ENCODE results near the gene LHFPL5. TPM values are rescaled to one million over a fixed set of nuclear protein-coding genes. Genes with fewer than 3 reads are reported as not detected.

Gene LHFPL5
- total and polyA plus RNA-seq, 2 of the 8 experiments (the other 6 are each of a cell fraction or from before 2014, with no cell fraction given) = 0.03 TPM; not detected in 1

- no peaks in the 10 kb centered on the region for H3K27me3 ChIP-seq (replicated peaks in 1 of 4; ENCODE audit: control insufficient read depth in 3 of 4, extremely low read depth in 1 of 4, insufficient read depth in 3 of 4, low read length in 3 of 4)
- no peaks in the 10 kb centered on the region for H3K36me3 ChIP-seq (ENCODE audit: control insufficient read depth in 2 of 4, insufficient read depth in 4 of 4, low read length in 3 of 4)
- DNase-seq (ENCODE audit: low read depth in 1 of 2, low spot score in 2 of 2) = no peak
- no peak overlapping the region for H3K56ac ChIP-seq (replicated peaks; ENCODE audit: insufficient read length, low read depth, low read length)
- H2BK5ac ChIP-seq (ENCODE audit: low read depth, low read length) = peak overlapping the region; percentile 26
- H3K23me2 ChIP-seq (ENCODE audit: low read depth, low read length) = no peaks in the 10 kb centered on the region; the same call in 1 of the 2 replicates
- TF ChIP-seq POU5F1 (IDR thresholded peaks at IDR 0.05; ENCODE audit: low read depth, low read length) (no peak), RAD21 (IDR thresholded peaks at IDR 0.05 in 1 of 2, conservative IDR thresholded peaks at IDR 0.05 in 1 of 2; ENCODE audit: low read depth in 2 of 2, low read length in 2 of 2) (peak; percentile 67 to 83), GABPA (IDR thresholded peaks at IDR 0.05; ENCODE audit: borderline replicate concordance, insufficient read depth, low read length) (0 out of 2 replicates have a peak, but pooled peaks have one; percentile 45), CTCF (IDR thresholded peaks at IDR 0.05; ENCODE audit: control extremely low read depth in 1 of 3, insufficient read depth in 1 of 3, low read depth in 1 of 3, low read length in 3 of 3) (peak; percentile 64 to 78 (median 71))
- no peak overlapping the region for H3K23ac ChIP-seq (ENCODE audit: insufficient read length)
- no peak overlapping the region for H3K4me3 ChIP-seq (ENCODE audit: extremely low read depth in 1 of 4, insufficient read depth in 2 of 4, low read depth in 3 of 4, low read length in 4 of 4)
- peak overlapping the region; percentile 84 for H2BK20ac ChIP-seq (ENCODE audit: low read length)
- H4K8ac ChIP-seq (ENCODE audit: extremely low read depth, insufficient read depth, low read length) = no peak overlapping the region
- no peak overlapping the region for H3K9ac ChIP-seq (replicated peaks in 1 of 4; ENCODE audit: extremely low read depth in 1 of 4, low read depth in 3 of 4, low read length in 3 of 4)
- no peaks in the 10 kb centered on the region for H4K20me1 ChIP-seq (replicated peaks in 1 of 2; ENCODE audit: control insufficient read depth in 1 of 2, insufficient read depth in 2 of 2, low read length in 2 of 2)
- H3K14ac ChIP-seq (ENCODE audit: insufficient read length) = no peak overlapping the region
- 0 out of 2 replicates have a peak overlapping the region, but pooled peaks have one; percentile 18 for H2AFZ ChIP-seq (ENCODE audit: low read length)
- H3K4me1 ChIP-seq (replicated peaks in 1 of 4; ENCODE audit: control insufficient read depth in 3 of 4, insufficient read depth in 4 of 4, low read length in 3 of 4) = peaks cover 5 to 18% (median 12%) of the 10 kb centered on the region in 4 experiments
- no peak overlapping the region for H4K5ac ChIP-seq (ENCODE audit: insufficient read length, low read depth, low read length)
- H2BK12ac ChIP-seq (ENCODE audit: low read depth, low read length) = peak overlapping the region; percentile 88
- H3K79me1 ChIP-seq (ENCODE audit: low read depth, low read length) = no peaks in the 10 kb centered on the region
- H3K4me2 ChIP-seq (ENCODE audit: insufficient read depth in 1 of 2, low read depth in 2 of 2, low read length in 2 of 2) = no peak overlapping the region
- CTCF ChIA-PET (ENCODE audit: partially characterized antibody) = interaction anchor here (0.5 to 10.6 kb wide), 31 partner anchors 7 to 235 kb away, joined by 3 to 137 read pairs (median 3); partner anchors contain the start of gene ARMC12
- H3K4ac ChIP-seq (replicated peaks; ENCODE audit: insufficient read length, low read depth, low read length) = no peak overlapping the region
- H3K9me3 ChIP-seq (ENCODE audit: insufficient read depth in 2 of 2, low read depth in 1 of 2, low read length in 1 of 2) = no peaks in the 10 kb centered on the region
- H3K79me2 ChIP-seq (ENCODE audit: control insufficient read depth in 1 of 2, insufficient read depth in 2 of 2, low read length in 2 of 2) = no peaks in the 10 kb centered on the region
- POLR2A ChIA-PET (ENCODE audit: partially characterized antibody) = interaction anchor here (1.2 to 3.6 kb wide), 3 partner anchors 19 to 40 kb away, joined by 3 to 18 read pairs (median 3); no protein-coding TSS in a partner anchor
- H3K27ac ChIP-seq (ENCODE audit: low read depth, low read length) = no peak overlapping the region
- H4K91ac ChIP-seq (replicated peaks; ENCODE audit: insufficient read length, low read length) = peak overlapping the region; percentile 41
- peak overlapping the region; percentile 2 for H3K18ac ChIP-seq (ENCODE audit: extremely low read depth, low read length)
- H2BK15ac ChIP-seq (ENCODE audit: low read length) = no peak overlapping the region
- no peak overlapping the region for H2BK120ac ChIP-seq (replicated peaks; ENCODE audit: low read depth, low read length)
- no peak overlapping the region; the same call in 1 of the 2 replicates for H2AK5ac ChIP-seq (ENCODE audit: low read depth, low read length)
- 55% methylated on average over 10 of the region's 10 CpGs; no CpG with 5 or more reads in 1 of the 2 experiments for WGBS, 2 experiments (ENCODE audit: extremely low coverage in 1 of 2, insufficient coverage in 1 of 2, insufficient read length in 1 of 2, insufficient replicate concordance in 2 of 2, low coverage in 1 of 2, low lambda C conversion rate in 2 of 2, missing lambda C conversion rate in 1 of 2)
- FAIRE-seq = peak; percentile 82
Measured at GRCh38 chr6:35757456-35758123, 47.6 kb upstream of the LHFPL5 start.

Measured in H1 (cell line).